Measurements from ENCODE around the gene CEACAM8.
"Not testable (repeated sequence)": the region's sequence is repeated elsewhere in the genome, so short reads cannot be mapped to it uniquely, and the experiment has no call there.

CEACAM8 gene

GRCh38 chr19:42594617-42595489 is at the start of gene CEACAM8:
CEACAM8 (minus strand) TSS chr19:42594924; CDS start chr19:42594828, 96 bp downstream.
- no peak for FAIRE-seq

DNA sequence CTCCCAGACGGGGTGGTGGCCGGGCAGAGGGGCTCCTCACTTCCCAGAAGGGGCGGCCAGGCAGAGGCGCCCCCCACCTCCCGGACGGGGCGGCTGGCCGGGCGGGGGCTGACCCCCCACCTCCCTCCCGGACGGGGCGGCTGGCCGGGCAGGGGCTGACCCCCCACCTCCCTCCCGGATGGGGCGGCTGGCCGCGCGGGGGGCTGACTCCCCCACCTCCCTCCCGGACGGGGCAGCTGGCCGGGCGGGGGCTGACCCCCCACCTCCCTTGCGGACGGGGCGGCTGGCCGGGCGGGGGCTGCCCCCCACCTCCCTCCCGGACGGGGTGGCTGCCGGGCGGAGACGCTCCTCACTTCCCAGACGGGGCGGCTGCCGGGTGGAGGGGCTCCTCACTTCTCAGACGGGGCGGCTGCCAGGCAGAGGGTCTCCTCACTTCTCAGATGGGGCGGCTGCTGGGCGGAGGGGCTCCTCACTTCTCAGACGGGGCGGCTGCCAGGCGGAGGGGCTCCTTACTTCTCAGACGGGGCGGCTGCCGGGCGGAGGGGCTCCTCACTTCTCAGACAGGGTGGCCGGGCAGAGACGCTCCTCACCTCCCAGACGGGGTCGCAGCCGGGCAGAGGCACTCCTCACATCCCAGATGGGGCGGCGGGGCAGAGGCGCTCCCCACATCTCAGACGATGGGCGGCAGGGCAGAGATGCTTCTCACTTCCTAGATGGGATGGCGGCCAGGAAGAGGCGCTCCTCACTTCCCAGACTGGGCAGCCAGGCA is 44.8 kb upstream of the CEACAM8 start:
- FAIRE-seq: not testable (repeated sequence)

- FAIRE-seq: no peak
These were observed 40.5 kb upstream of the CEACAM8 start for GRCh38 chr19:42635233-42635539.

GRCh38 chr19:42634409-42635232 is 39.9 kb upstream of the CEACAM8 start:
- FAIRE-seq: no peak

DNA sequence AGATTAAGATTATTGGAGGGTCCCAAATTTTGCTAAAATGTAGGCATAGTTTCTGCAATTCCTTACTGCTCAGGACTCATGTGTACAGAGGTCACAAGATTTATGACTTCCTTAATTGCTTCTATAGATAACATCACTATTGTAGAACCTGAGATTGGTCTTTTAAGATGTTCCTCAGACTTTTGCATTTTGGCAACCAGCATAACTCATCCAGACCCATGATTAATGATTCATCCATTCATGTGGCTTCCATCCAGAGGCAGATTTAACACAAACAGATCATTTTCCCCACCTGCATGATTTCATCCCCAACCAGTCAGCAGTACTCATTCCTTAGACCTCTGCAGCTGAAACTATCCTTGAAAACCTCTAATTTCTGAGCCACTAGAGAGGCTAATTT is 34.5 kb upstream of the CEACAM8 start:
- FAIRE-seq: no peak

DNA sequence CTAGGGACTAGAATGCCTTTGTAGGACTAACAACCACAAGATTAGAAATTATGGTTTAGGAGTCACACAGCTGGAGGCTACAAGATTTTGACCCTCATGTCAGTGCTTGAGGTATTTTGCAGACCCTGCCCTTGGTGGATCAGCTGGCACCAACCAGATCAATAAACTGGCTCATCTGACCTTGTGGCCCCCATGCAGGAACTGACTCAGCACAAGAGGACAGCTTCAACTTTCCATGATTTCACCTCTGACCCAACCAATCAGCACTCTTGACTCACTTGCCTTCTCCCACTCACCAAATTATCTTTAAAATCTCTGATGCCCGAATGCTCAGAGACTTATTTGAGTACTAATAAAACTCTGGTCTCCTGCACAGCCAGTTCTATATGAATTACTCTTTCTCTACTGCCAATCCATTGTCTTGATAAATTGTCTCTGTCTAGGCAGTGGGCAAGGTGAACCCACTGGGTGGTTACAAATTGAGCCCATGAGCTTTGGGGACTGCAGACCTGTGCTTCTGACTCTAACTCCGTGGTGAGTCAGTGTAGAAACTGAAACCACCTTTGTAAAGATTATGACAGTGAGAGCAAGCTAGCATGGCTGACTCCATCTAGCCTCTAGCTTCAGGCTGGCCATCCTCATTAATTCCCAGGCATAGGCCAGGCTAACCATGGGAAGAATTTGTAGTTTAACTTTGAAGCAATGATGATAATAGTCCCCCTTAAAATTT is 33.9 kb upstream of the CEACAM8 start:
- FAIRE-seq: no peak

DNA sequence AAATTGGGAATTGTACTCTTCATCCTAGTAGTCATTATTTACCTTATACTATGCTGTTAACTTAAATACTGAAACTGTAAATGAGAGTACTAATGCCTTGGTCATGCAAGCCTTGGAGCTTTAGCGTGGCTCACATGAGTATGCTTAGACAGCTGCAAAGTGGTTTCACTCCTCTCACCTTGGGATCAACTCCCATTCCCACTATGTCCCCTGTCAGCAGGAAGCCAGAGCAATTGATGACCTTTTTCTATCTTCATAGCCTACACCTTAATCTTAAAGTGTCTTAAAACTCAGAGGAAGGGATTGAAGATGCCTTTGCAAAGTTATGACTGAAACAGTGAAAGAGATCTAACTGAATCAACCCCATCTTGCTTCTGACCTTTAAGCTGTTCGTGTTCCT is 33.2 kb upstream of the CEACAM8 start:
- no peak for FAIRE-seq

- FAIRE-seq: no peak
These were observed 31.5 kb upstream of the CEACAM8 start for GRCh38 chr19:42626181-42626580.

DNA sequence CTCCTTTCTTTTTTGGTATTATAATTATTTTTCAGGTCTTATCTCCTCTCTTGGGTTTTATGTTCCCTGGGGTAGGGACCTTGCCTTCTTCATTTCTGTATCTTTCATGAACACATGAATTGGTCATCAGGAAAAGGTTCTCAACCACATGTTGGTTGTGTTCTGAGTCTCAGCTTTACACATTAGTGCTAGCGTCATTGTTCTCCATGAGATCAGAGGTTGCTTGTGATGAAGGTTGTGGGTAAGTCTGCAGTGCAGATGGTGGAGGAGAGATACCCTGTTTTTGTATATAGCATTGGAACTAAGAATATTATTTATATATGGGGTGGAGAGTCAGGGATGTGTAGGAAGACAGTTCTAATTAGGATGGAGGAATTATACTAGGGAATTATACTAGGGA is 24.5 kb upstream of the CEACAM8 start:
- no peak for FAIRE-seq

- FAIRE-seq: no peak
These were observed 18.9 kb upstream of the CEACAM8 start for GRCh38 chr19:42613666-42614065.

DNA sequence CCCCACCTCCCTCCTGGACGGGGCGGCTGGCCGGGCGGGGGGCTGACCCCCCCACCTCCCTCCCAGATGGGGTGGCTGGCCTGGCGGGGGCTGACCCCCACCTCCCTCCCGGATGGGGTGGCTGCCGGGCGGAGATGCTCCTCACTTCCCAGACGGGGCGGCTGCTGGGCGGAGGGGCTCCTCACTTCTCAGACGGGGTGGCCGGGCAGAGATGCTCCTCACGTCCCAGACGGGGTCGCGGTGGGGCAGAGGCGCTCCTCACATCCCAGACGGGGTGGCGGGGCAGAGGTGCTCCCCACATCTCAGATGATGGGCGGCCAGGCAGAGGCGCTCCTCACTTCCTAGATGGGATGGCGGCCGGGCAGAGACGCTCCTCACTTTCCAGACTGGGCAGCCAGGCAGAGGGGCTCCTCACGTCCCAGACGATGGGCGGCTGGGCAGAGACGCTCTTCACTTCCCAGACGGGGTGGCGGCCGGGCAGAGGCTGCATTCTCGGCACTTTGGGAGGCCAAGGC is 15.7 kb upstream of the CEACAM8 start:
- FAIRE-seq: not testable (repeated sequence)

- FAIRE-seq: no peak
These were observed 12.1 kb upstream of the CEACAM8 start for GRCh38 chr19:42606660-42607351.

DNA sequence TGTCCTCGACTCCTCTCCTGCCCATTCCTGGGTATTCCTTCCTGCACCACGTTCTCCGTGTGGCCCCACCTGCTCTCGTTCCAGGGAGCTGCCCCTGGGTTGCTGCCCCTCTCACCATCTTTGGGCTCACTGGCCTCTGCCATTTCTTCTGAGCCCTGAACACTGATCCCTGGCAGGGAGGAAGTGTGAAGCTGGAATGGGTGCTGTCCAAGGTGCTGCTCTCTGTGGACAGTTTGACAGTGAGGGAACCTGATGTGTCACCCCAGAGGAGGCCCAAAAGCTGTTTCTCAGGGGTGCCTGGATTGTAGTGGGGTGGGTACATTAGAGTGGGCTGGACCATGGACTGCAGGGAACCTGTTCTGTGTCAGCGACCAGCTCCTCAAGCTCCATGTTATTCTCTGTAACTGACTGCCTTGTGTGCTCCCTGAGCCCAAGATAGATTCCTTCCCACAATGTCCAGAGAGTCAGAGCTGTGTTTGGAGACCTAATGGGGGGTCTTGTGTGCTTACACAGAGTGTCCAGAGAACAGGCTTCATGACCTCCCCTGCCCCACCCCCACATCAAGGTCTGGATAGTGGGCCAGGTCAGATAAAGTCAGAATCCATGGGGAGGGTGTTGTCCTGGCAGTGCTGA is 7.2 kb upstream of the CEACAM8 start:
- no peak for FAIRE-seq

DNA sequence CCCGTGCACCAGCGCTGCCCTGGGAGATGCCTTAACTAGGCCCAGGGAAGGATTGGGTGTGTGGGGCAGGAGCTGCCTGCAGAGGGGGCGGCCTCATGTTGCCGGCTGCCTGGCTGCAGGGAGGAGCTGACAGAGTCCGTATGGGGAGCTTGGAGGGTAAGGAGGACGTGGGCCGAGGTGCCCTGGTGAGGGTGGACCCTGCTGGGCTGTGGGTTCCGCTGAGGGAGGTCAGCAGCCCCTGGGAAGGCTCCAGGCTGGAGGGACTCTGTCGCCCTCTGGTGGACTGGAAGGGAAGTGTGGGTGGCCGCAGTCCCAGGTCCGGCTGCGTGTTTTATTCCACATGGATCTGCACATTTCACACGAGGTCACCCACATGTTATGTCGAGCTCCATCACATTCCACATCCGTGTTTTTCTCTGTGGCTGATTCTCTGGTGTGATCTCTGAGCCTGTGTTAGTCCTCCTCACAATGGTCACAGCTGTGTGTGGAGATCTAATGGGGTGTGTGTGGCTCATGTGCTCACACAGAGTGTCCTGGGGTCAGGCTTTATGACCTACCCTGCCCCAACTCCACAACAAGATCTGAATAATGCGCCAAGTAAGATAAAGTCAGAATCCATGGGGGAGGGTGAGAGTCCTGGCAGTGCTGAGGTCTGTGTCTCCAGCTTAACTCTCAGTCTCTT is 1.8 kb upstream of the CEACAM8 start:
- no peak for FAIRE-seq

DNA sequence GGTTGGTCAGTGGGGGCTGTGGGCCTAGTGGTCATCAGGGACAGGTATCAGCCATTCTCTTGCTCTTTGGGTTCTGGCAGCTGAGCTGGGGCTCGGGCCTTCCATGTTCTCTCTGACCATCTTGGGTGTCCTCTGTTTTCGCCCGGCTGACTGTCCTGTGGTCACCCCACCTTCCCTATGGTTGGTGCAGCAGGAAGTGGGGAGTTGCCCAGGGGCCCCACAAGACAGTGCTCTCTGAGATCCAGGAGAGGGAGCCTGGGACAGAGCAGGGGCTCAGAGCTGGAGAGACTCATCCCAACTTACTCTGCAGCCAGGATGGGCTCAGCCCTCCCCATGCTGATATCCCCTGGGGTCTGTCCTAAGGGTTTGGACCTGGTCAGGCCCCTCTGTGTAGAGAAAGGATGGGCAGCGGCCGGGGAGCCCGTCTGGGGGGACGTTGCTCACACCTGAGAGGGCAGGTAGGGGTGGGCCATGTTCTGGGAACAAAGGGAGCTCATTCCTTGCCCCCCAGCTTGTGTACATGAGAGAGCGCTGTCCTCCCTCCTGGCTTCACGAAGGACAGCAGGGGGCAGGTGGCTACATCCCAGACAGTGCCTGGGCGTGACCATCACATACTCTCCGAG is 937 bp upstream of the CEACAM8 start:
- no peak for FAIRE-seq

- FAIRE-seq: no peak
These were observed 4.9 kb downstream of the CEACAM8 start for GRCh38 chr19:42589792-42590191.

DNA sequence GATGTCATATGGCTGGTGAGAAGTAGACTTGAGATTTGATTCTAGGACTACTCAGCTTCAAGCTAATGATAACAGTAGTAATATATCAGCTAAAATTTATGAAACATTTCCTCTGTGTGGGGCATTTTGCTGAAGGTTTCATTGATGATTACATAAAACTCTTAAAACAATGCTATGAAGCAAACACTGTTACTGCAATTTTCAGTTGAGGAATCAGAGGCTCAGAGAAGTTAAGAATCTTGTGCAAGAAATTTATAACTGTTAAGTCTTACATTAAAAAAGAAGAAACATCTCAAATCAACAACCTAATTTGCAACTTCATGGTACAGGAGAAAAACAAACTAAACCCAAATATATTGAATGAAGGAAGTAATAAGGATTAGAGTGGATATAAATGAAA is 10.3 kb downstream of the CEACAM8 start:
- FAIRE-seq: no peak

DNA sequence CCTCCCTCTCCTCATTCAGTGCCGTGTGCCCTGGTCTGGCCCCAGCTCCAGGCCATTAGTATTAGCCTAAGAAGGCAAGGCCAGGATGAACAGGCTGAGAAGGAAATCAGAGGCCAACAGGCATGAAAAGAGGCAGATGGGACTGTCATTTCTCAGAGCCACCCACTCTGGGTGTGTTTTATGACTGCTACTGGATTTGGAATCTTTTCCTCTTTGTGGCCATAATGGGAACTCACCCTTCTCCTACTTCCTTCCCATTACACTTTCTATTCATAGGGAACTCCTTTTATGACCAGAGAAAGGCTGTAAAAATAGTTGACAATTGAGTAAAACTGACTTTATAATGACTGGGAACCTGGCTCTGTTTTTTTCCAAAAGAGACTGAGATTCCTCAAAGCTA is 17.7 kb downstream of the CEACAM8 start:
- no peak for FAIRE-seq

DNA sequence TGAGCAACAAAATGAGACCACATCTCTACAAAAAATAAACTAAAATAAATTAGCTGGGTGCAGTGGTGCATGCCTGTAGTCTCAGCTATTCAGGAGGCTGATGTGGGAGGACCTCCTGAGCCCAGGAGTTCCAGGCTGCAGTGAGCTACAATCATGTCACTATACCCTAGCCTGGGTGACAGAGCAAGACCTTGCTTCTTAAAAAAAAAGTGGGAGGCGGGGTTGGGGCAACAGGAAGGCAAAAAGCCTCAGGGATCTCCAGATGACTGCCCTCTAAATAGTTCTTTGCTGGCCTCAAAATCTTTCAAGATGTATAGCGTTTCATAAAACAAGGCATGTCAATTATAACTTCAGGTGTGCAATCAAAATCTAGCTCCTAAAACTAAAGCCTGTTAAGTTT is 18.5 kb downstream of the CEACAM8 start:
- FAIRE-seq: no peak

- no peak for FAIRE-seq
These were observed 21.1 kb downstream of the CEACAM8 start for GRCh38 chr19:42573642-42574041.

All from islet of Langerhans (tissue), 1 donor.